Neuronal stem cell (in vitro differentiated cells): ENCODE measurements around the gene DUSP2.

ENCODE experiments used
- DNase-seq: peaks from one replicate; pipeline ENCODE4 v3.0.0-alpha.2; 2013; ENCODE audit warnings: low spot score
- H2AFZ ChIP-seq: one replicate; pipeline ENCODE4 v1.6.1; 2013; ENCODE audit warnings: mild to moderate bottlenecking, low read length, inconsistent platforms
- H2AK5ac ChIP-seq: 2 replicates; pipeline ENCODE4 v1.6.1; 2013; ENCODE audit warnings: low read depth, mild to moderate bottlenecking, inconsistent platforms, low read length, moderate library complexity, mixed read lengths
- H2BK120ac ChIP-seq: 2 replicates; pipeline ENCODE4 v1.6.1; 2013; ENCODE audit warnings: low read depth, mild to moderate bottlenecking, inconsistent platforms, low read length, moderate library complexity, mixed read lengths
- H2BK12ac ChIP-seq: one replicate; pipeline ENCODE4 v1.6.1; 2013; ENCODE audit warnings: low read length, inconsistent platforms
- H2BK15ac ChIP-seq: 2 replicates; pipeline ENCODE4 v1.6.1; 2013; ENCODE audit warnings: mild to moderate bottlenecking, low read length, inconsistent platforms, mixed read lengths
- H2BK5ac ChIP-seq: one replicate; pipeline ENCODE4 v1.6.1; 2013; ENCODE audit warnings: inconsistent platforms, mild to moderate bottlenecking, low read length, moderate library complexity
- H3K14ac ChIP-seq: one replicate; pipeline ENCODE4 v1.6.1; 2013; ENCODE audit warnings: low read length, inconsistent platforms
- H3K18ac ChIP-seq: 2 replicates; pipeline ENCODE4 v1.6.1; 2013; ENCODE audit warnings: low read length, inconsistent platforms
- H3K23ac ChIP-seq: 2 replicates; pipeline ENCODE4 v1.6.1; 2013; ENCODE audit warnings: low read depth, mild to moderate bottlenecking, mixed read lengths, low read length, inconsistent platforms; ENCODE audit not compliant: poor library complexity
- H3K27ac ChIP-seq: replicated peaks from 3 replicates; pipeline ENCODE4 v1.5.1; 2013; ENCODE audit warnings: low read length, inconsistent platforms
- H3K27me3 ChIP-seq, 3 experiments: 2 replicates each; pipeline ENCODE4 v1.6.1; 2013; ENCODE audit warnings: low read length in 3 of 3, mild to moderate bottlenecking in 2 of 3, inconsistent platforms in 1 of 3, low read depth in 1 of 3, mixed read lengths in 1 of 3, moderate library complexity in 1 of 3; ENCODE audit not compliant: control insufficient read depth in 3 of 3, insufficient read depth in 3 of 3
- H3K36me3 ChIP-seq, 2 donors: replicated peaks in 1 of 2; 2 replicates each; pipeline ENCODE4 v1.6.1; 2013; ENCODE audit warnings: low read length in 2 of 2; ENCODE audit not compliant: control insufficient read depth in 2 of 2, insufficient read depth in 2 of 2
- H3K4ac ChIP-seq: 2 replicates; pipeline ENCODE4 v1.6.1; 2013; ENCODE audit warnings: inconsistent platforms, mild to moderate bottlenecking, low read length, moderate library complexity
- H3K4me1 ChIP-seq, 2 donors: 1 replicate in 1 of 2; 2 replicates in 1 of 2; pipeline ENCODE4 v1.6.1; 2013; ENCODE audit warnings: low read length in 2 of 2, low read depth in 1 of 2; ENCODE audit not compliant: control insufficient read depth in 2 of 2, insufficient read depth in 1 of 2
- H3K4me2 ChIP-seq: one replicate; pipeline ENCODE4 v1.6.1; 2013; ENCODE audit warnings: mild to moderate bottlenecking, low read length, inconsistent platforms; ENCODE audit not compliant: insufficient read depth, poor library complexity, severe bottlenecking
- H3K4me3 ChIP-seq, 2 donors: 2 replicates each; pipeline ENCODE4 v1.5.1; 2013; ENCODE audit warnings: low read length in 2 of 2, mild to moderate bottlenecking in 2 of 2, inconsistent platforms in 1 of 2, moderate library complexity in 1 of 2
- H3K79me1 ChIP-seq: one replicate; pipeline ENCODE4 v1.6.1; 2013; ENCODE audit warnings: low read depth, mild to moderate bottlenecking, inconsistent platforms, low read length, moderate library complexity
- H3K9ac ChIP-seq: one replicate; pipeline ENCODE4 v1.6.1; 2013; ENCODE audit warnings: mild to moderate bottlenecking, low read depth, low read length, inconsistent platforms; ENCODE audit not compliant: poor library complexity
- H3K9me3 ChIP-seq, 2 donors: replicated peaks in 1 of 2; 2 replicates each; pipeline versions ENCODE3 to v1.6.1; 2013; ENCODE audit warnings: low read length in 2 of 2, mild to moderate bottlenecking in 2 of 2, inconsistent platforms in 1 of 2, low read depth in 1 of 2, mixed read lengths in 1 of 2, moderate library complexity in 1 of 2; ENCODE audit not compliant: control insufficient read depth in 2 of 2, insufficient read depth in 1 of 2
- H4K8ac ChIP-seq: one replicate; pipeline ENCODE4 v1.6.1; 2013; ENCODE audit warnings: low read depth, mild to moderate bottlenecking, inconsistent platforms, low read length, moderate library complexity
- H4K91ac ChIP-seq: one replicate; pipeline ENCODE4 v1.6.1; 2013; ENCODE audit warnings: low read length, low read depth, mild to moderate bottlenecking, inconsistent platforms; ENCODE audit not compliant: poor library complexity
- WGBS, 2 donors: extraction: QIAGEN DNeasy Blood & Tissue Kit; methylation state at CpG; one replicate each; pipeline ENCODE4 v1.1.7; 2013; ENCODE audit warnings: missing lambda C conversion rate in 2 of 2, mixed read lengths in 1 of 2; ENCODE audit not compliant: insufficient read length in 2 of 2, insufficient replicate concordance in 1 of 2; ENCODE audit errors: extremely low coverage in 2 of 2; 5-methylcytosine and 5-hydroxymethylcytosine counted together

The DUSP2 gene

DNA sequence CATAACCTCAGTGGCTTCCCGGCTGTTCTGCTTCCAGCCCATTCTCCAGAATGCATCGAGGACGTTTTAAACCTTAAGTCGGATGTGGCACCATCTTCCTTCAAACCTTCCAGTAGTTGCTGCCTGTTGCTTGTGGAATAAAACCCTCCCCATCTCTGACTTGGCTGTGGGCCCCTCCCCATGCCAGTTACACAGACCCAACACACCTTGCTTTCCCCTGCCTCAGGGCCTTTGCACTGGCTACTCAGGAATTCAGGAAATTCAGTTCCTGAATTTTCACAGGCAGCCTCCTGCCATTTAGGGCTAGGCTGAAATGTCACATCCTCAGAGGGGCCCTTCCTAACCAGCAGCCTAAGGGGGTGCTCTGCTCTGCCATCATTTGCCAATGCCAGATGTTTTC, 23.8 kb downstream of the DUSP2 start:
- H2BK12ac ChIP-seq, result no peak overlapping the region
- no peaks in the 10 kb centered on the region for H3K9me3 ChIP-seq
- no peaks in the 10 kb centered on the region for H3K79me1 ChIP-seq
- WGBS, 2 donors, result no CpG with 5 or more reads among the region's 4 CpGs
- no peaks in the 10 kb centered on the region for H3K36me3 ChIP-seq
- H3K23ac ChIP-seq, result peak overlapping the region; percentile 78
- no peak overlapping the region for H2AFZ ChIP-seq
- H3K27me3 ChIP-seq, result peaks cover 0 to 81% (median 11%) of the 10 kb centered on the region in 3 experiments
- H4K8ac ChIP-seq, result no peak overlapping the region
- no peak overlapping the region for H2BK120ac ChIP-seq
- H2BK5ac ChIP-seq, result no peak overlapping the region
- H3K9ac ChIP-seq, result no peak overlapping the region
- H3K4me3 ChIP-seq, result no peak overlapping the region
- no peak overlapping the region for H2BK15ac ChIP-seq
- no peak overlapping the region for H3K27ac ChIP-seq
- peak overlapping the region; percentile 51 for H2AK5ac ChIP-seq
- peaks cover 6 to 9% of the 10 kb centered on the region in 2 donors for H3K4me1 ChIP-seq
- H4K91ac ChIP-seq, result peak overlapping the region; percentile 42
- H3K4me2 ChIP-seq, result no peak overlapping the region
- no peak overlapping the region for H3K18ac ChIP-seq
- no peak overlapping the region for H3K4ac ChIP-seq
- DNase-seq, result no peak
- H3K14ac ChIP-seq, result no peak overlapping the region

DNA sequence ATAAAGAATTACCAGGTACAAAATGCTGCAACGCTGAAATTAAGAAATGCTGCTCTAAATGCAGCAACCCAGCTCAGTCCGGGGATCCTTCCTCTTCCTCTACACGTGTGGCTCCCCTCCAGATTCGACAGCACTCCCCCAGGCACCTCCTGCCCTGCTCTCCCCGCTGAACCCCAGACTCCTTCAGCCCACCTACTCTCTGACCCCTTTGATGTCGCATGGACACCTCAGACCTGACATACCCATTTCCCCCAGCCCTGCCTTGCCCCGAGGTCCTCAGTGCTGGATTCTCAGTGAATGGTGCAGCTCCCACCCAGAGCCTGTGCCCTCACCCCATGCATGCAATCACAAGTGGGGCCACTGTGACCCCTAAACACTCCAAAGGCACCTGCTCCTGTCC, 24.2 kb downstream of the DUSP2 start:
- Histone ChIP-seq H3K23ac (peak overlapping the region; percentile 78), H4K8ac (no peak overlapping the region), H3K27ac (no peak overlapping the region), H3K9ac (peak overlapping the region; percentile 74), H3K18ac (peak overlapping the region; percentile 21), H3K27me3 (peaks cover 0 to 85% (median 13%) of the 10 kb centered on the region in 3 experiments), H3K36me3 (no peaks in the 10 kb centered on the region), H3K4me3 (no peak overlapping the region), H2AK5ac (peak overlapping the region; percentile 51), H3K79me1 (no peaks in the 10 kb centered on the region), H2BK15ac (no peak overlapping the region), H2BK5ac (no peak overlapping the region), H2BK120ac (no peak overlapping the region), H2AFZ (no peak overlapping the region), H3K14ac (no peak overlapping the region), H3K4ac (no peak overlapping the region), H3K4me2 (no peak overlapping the region), H2BK12ac (no peak overlapping the region), H3K4me1 (peaks cover 6 to 9% of the 10 kb centered on the region in 2 donors), H3K9me3 (peaks cover under 1% of the 10 kb centered on the region in 2 donors), H4K91ac (peak overlapping the region; percentile 42)
- WGBS, 2 donors, result no CpG with 5 or more reads among the region's 7 CpGs
- no peak for DNase-seq

DNA sequence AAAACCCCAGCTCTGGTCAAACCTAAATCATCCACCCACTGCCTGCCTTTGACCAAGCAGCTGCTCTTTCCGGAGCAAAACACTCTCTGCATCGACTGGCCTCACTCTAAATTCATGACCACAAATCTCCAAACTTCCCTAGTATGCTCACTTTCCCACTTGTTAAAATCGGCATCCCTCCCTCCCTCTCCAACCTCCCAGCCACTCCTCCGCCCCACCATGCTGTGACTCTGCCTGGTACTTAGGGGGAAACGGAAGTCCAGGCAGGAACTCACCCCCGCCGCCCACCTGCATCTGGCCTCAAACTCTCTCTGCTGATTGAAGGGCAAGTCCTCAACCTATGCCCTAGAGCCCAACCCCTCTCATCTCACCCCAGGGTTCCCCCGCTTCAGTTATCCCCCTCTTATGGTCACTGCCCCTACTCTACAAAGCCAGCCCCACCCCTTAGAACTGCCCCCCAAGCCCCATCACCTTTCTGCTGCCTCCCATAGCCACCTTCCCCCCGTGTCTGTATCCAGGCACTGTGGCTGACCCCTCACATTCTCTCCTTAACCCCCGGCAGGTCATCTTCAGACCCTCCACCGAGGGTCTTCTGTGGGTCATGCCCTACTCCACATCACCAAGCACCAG, 25.0 kb downstream of the DUSP2 start:
- no peak overlapping the region for H3K4ac ChIP-seq
- H2BK120ac ChIP-seq, result no peak overlapping the region
- H3K79me1 ChIP-seq, result peaks cover 3% of the 10 kb centered on the region
- no peak overlapping the region for H3K27ac ChIP-seq
- peaks cover 9% of the 10 kb centered on the region in 2 donors for H3K9me3 ChIP-seq
- peak overlapping the region; percentile 13 for H2AFZ ChIP-seq
- no peak overlapping the region for H4K91ac ChIP-seq
- peak overlapping the region; percentile 56 for H2AK5ac ChIP-seq
- DNase-seq, result no peak
- H3K4me2 ChIP-seq, result no peak overlapping the region
- H3K4me3 ChIP-seq, result no peak overlapping the region
- no peaks in the 10 kb centered on the region for H3K36me3 ChIP-seq
- H3K23ac ChIP-seq, result no peak overlapping the region
- no peak overlapping the region for H3K18ac ChIP-seq
- H2BK5ac ChIP-seq, result no peak overlapping the region
- H3K27me3 ChIP-seq, result peaks cover 2 to 93% (median 17%) of the 10 kb centered on the region in 3 experiments
- H2BK15ac ChIP-seq, result no peak overlapping the region
- H3K14ac ChIP-seq, result no peak overlapping the region
- H2BK12ac ChIP-seq, result peak overlapping the region; percentile 50
- no CpG with 5 or more reads among the region's 11 CpGs for WGBS, 2 donors
- no peak overlapping the region for H3K9ac ChIP-seq
- H4K8ac ChIP-seq, result no peak overlapping the region
- H3K4me1 ChIP-seq, result peaks cover 6 to 11% of the 10 kb centered on the region in 2 donors

DNA sequence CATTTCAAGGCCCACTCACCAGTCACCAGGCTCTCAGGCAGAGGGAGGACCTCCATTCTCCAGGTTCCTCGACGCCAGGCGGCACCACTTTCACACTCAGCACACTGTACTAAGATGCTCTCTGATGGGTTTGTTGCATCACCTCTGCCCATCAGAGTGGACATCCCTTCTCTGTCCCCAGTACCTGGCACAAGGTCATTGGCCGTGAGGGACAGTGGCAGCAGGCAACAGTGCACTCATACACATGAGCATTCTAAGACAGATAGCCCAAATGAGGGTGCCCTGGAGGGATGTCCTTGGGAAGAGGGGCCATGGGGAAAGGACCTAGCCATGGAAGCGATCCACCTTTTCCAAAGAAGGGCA, 25.9 kb downstream of the DUSP2 start:
- Histone ChIP-seq H3K14ac (no peak overlapping the region), H4K8ac (no peak overlapping the region), H3K18ac (no peak overlapping the region), H3K27me3 (peaks cover 2 to 93% (median 17%) of the 10 kb centered on the region in 3 experiments), H3K23ac (no peak overlapping the region), H2BK15ac (no peak overlapping the region), H3K27ac (no peak overlapping the region), H3K36me3 (no peaks in the 10 kb centered on the region), H3K4ac (no peak overlapping the region), H2BK12ac (no peak overlapping the region), H3K4me2 (no peak overlapping the region), H3K9me3 (peaks cover 11 to 14% of the 10 kb centered on the region in 2 donors), H3K9ac (no peak overlapping the region), H3K4me1 (peaks cover 6 to 11% of the 10 kb centered on the region in 2 donors), H2BK120ac (no peak overlapping the region), H2BK5ac (no peak overlapping the region), H2AK5ac (peak overlapping the region; percentile 36), H3K79me1 (peaks cover 7% of the 10 kb centered on the region), H2AFZ (no peak overlapping the region), H4K91ac (no peak overlapping the region), H3K4me3 (no peak overlapping the region)
- no peak for DNase-seq
- WGBS, 2 donors, result no CpG with 5 or more reads among the region's 5 CpGs
